ENCODE measurements around the gene LYPD6. TPM values are rescaled to one million over a fixed set of nuclear protein-coding genes. Genes with fewer than 3 reads are reported as not detected.
"Not testable (repeated sequence)": the region's sequence is repeated elsewhere in the genome, so short reads cannot be mapped to it uniquely, and the experiment has no call there.

The LYPD6 gene
- total and polyA plus RNA-seq, 5 donors = 0.28 to 0.57 (median 0.48) TPM

DNA sequence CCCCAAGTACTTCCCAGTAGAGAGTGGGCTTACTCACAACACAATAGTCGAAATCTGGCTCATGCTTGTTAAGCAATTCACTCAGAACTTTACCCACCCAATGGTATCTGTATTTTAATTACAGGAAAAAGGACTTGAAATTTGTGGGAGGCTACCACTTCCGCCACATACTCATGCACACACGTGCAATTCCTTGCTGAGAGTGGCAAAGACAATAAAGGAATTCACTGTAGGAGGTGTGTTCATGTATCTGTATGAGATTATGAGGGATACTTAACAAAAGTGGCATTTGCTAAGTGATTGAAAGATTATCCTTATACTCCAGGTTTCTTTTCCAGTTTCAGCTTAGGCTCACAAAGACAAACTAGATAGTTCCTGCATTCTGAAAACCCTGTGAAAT is 14.9 kb upstream of the LYPD6 start:
- DNase-seq (no peak), ATAC-seq (no peak)
- Histone ChIP-seq H3K4me1 (ENCODE audit: control insufficient read depth, insufficient read depth, low read length) (no peaks in the 10 kb centered on the region), H3K27me3 (ENCODE audit: control insufficient read depth, insufficient read depth) (no peaks in the 10 kb centered on the region), H3K4me3 (ENCODE audit: low read length) (no peak overlapping the region), H3K27ac (ENCODE audit: low read length) (no peak overlapping the region), H3K9me3 (ENCODE audit: control insufficient read depth, low read length) (no peaks in the 10 kb centered on the region)
- 67% methylated on average over 3 of the region's 3 CpGs for WGBS
- intact Hi-C loops (cut with DNase I) = loop anchor here in 2 of 4 donors (10.0 kb wide), 2 partner anchors 291 to 301 kb away; no protein-coding TSS in a partner anchor

DNA sequence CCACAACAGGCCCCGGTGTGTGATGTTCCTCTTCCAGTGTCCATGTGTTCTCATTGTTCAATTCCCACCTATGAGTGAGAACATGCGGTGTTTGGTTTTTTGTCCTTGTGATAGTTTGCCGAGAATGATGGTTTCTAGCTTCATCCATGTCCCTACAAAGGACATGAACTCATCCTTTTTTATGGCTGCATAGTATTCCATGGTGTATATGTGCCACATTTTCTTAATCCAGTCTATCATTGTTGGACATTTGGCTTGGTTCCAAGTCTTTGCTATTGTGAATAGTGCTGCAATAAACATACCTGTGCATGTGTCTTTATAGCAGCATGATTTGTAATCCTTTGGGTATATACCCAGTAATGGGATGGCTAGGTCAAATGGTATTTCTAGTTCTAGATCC is 11.8 kb upstream of the LYPD6 start:
- not testable (repeated sequence) for H3K27me3 ChIP-seq (ENCODE audit: control insufficient read depth, insufficient read depth); H3K9me3 ChIP-seq (ENCODE audit: control insufficient read depth, low read length); H3K4me3 ChIP-seq (ENCODE audit: low read length); DNase-seq; ATAC-seq; H3K4me1 ChIP-seq (ENCODE audit: control insufficient read depth, insufficient read depth, low read length); H3K27ac ChIP-seq (ENCODE audit: low read length)
- 95% methylated on average over 3 of the region's 3 CpGs for WGBS
- intact Hi-C loops (cut with DNase I) = loop anchor here in 2 of 4 donors (10.0 kb wide), 2 partner anchors 294 to 304 kb away; no protein-coding TSS in a partner anchor

DNA sequence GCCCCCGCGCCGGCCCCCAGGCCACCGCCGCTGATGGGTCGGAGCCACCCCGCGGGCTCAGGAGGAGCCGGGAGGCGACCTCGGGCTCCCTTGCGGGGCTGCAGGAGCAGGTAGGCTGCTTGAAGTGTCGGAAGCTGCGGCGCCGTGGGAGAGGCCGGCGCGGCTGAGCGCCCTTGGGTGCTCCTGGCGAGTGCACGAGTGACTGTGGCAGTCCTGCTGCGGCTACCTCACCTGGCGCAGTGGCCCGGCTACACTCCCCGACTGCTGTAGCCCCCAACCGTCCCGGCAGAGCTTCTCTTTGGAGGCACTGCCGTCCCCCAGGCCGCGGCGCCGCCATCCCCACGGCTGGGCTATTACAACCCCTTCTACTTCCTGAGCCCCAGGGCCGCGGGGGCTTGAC is 10.0 kb upstream of the LYPD6 start:
- ATAC-seq = peak in 1 of 2 donors; percentile 29
- H3K27ac ChIP-seq (ENCODE audit: low read length) = no peak overlapping the region
- WGBS = 49% methylated on average over 36 of the region's 36 CpGs
- no peak overlapping the region for H3K4me3 ChIP-seq (ENCODE audit: low read length)
- H3K9me3 ChIP-seq (ENCODE audit: control insufficient read depth, low read length) = no peaks in the 10 kb centered on the region
- H3K4me1 ChIP-seq (ENCODE audit: control insufficient read depth, insufficient read depth, low read length) = no peaks in the 10 kb centered on the region
- H3K27me3 ChIP-seq (ENCODE audit: control insufficient read depth, insufficient read depth) = no peaks in the 10 kb centered on the region
- peak in 1 of 3 donors; percentile 47 for DNase-seq
- intact Hi-C loops (cut with DNase I) = no loop called here

DNA sequence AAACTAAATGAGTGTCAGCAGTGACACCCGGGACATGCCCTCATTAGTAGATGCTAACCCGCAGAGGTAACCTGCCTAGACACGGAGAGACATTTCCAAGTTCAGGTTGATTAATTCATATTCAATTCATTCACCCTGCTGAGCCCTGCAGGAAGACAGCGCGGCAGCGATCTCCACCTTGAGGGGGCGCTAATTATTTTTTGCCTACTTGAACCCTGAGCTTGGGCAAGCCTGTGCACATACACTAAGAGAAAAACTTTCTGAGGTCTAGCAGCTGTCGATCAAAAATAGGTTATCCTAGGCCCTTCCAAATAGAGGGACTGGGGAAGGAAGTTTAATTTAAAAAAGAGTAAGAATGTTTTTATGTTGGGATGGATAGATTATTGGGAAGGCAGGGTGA is 1.3 kb upstream of the LYPD6 start:
- H3K27me3 ChIP-seq (ENCODE audit: control insufficient read depth, insufficient read depth) = no peaks in the 10 kb centered on the region
- intact Hi-C loops (cut with DNase I) = no loop called here

GRCh38 chr2:149329489-149330126 is 779 bp upstream of the LYPD6 start:
- WGBS = 8% methylated on average over 32 of the region's 32 CpGs
- intact Hi-C loops (cut with DNase I) = no loop called here

More for the DNA sequence above, 1.3 kb upstream of the LYPD6 start:
- no peaks in the 10 kb centered on the region for H3K9me3 ChIP-seq (ENCODE audit: control insufficient read depth, low read length)
- H3K4me3 ChIP-seq (ENCODE audit: low read length) = peak overlapping the region; percentile 77
- no peak for ATAC-seq
- WGBS = 37% methylated on average over 8 of the region's 8 CpGs
- no peak for DNase-seq
- H3K27ac ChIP-seq (ENCODE audit: low read length) = no peak overlapping the region
- H3K4me1 ChIP-seq (ENCODE audit: control insufficient read depth, insufficient read depth, low read length) = no peaks in the 10 kb centered on the region

DNA sequence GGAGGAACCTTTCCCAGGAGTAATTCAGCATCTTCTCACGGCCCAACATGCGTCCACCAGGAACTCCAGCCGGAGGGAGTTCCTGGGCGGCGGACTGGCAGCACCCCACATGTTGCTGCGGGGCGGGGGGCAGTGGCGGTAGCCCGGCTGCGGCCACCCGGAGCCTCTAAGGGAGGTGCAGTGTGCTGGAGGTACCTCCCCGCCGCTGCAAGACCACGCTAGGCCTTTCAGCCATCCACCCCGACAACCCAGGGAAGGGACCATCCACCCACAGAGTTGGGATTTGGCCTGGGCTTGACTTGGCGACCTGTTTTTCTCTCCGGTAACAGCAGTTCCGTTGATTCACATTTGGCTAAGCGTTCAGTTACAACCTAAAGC is 625 bp downstream of the LYPD6 start:
- DNase-seq (no peak), ATAC-seq (no peak)
- no peaks in the 10 kb centered on the region for H3K4me1 ChIP-seq (ENCODE audit: control insufficient read depth, insufficient read depth, low read length)
- peak overlapping the region; percentile 77 for H3K4me3 ChIP-seq (ENCODE audit: low read length)
- 2% methylated on average over 19 of the region's 19 CpGs for WGBS
- H3K27me3 ChIP-seq (ENCODE audit: control insufficient read depth, insufficient read depth) = no peaks in the 10 kb centered on the region
- no peaks in the 10 kb centered on the region for H3K9me3 ChIP-seq (ENCODE audit: control insufficient read depth, low read length)
- H3K27ac ChIP-seq (ENCODE audit: low read length) = no peak overlapping the region
- intact Hi-C loops (cut with DNase I) = no loop called here

More at GRCh38 chr2:149329489-149330126, 779 bp upstream of the LYPD6 start:
- H3K4me3 ChIP-seq (ENCODE audit: low read length) = peak overlapping the region; percentile 77
- H3K9me3 ChIP-seq (ENCODE audit: control insufficient read depth, low read length) = no peaks in the 10 kb centered on the region
- H3K27me3 ChIP-seq (ENCODE audit: control insufficient read depth, insufficient read depth) = no peaks in the 10 kb centered on the region
- no peaks in the 10 kb centered on the region for H3K4me1 ChIP-seq (ENCODE audit: control insufficient read depth, insufficient read depth, low read length)
- H3K27ac ChIP-seq (ENCODE audit: low read length) = no peak overlapping the region
- DNase-seq = peak; percentile 51 to 82 (median 80)
- ATAC-seq = peak; percentile 65 to 70

DNA sequence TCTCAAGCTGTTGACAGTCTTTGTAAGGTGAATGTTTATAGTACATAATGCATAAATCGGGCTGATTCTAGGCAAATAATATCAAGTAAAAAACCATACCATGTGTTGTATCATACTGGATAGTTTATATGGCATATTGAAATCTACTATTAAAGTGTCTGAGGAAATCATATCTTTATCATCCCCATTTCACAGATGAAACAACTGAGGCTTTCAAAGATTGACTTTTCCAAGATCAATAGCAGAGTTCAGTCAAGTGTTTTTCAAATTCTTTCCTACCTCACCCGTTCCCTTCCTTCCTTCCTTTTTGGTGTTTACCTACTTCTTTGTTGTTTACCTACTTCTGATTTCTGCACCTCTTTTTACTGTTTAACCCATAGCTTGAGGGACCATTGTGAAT is 2.0 kb downstream of the LYPD6 start:
- 82% methylated on average over 2 of the region's 2 CpGs for WGBS
- ATAC-seq (no peak), DNase-seq (no peak)
- no peaks in the 10 kb centered on the region for H3K9me3 ChIP-seq (ENCODE audit: control insufficient read depth, low read length)
- no peak overlapping the region for H3K27ac ChIP-seq (ENCODE audit: low read length)
- no peaks in the 10 kb centered on the region for H3K27me3 ChIP-seq (ENCODE audit: control insufficient read depth, insufficient read depth)
- no peak overlapping the region for H3K4me3 ChIP-seq (ENCODE audit: low read length)
- intact Hi-C loops (cut with DNase I) = no loop called here
- no peaks in the 10 kb centered on the region for H3K4me1 ChIP-seq (ENCODE audit: control insufficient read depth, insufficient read depth, low read length)

- Histone ChIP-seq H3K27me3 (ENCODE audit: control insufficient read depth, insufficient read depth) (no peaks in the 10 kb centered on the region), H3K27ac (ENCODE audit: low read length) (no peak overlapping the region), H3K9me3 (ENCODE audit: control insufficient read depth, low read length) (no peaks in the 10 kb centered on the region), H3K4me1 (ENCODE audit: control insufficient read depth, insufficient read depth, low read length) (no peaks in the 10 kb centered on the region), H3K4me3 (ENCODE audit: low read length) (no peak overlapping the region)
- DNase-seq (no peak), ATAC-seq (no peak)
- WGBS = 76% methylated on average over 3 of the region's 3 CpGs
- intact Hi-C loops (cut with DNase I) = no loop called here
Observed at GRCh38 chr2:149333636-149334035, 3.2 kb downstream of the LYPD6 start.

GRCh38 chr2:149334156-149334555 is 3.8 kb downstream of the LYPD6 start:
- no peaks in the 10 kb centered on the region for H3K27me3 ChIP-seq (ENCODE audit: control insufficient read depth, insufficient read depth)
- no peaks in the 10 kb centered on the region for H3K4me1 ChIP-seq (ENCODE audit: control insufficient read depth, insufficient read depth, low read length)
- no peak overlapping the region for H3K4me3 ChIP-seq (ENCODE audit: low read length)
- DNase-seq = no peak
- no peak for ATAC-seq
- 83% methylated on average over 2 of the region's 2 CpGs for WGBS
- H3K27ac ChIP-seq (ENCODE audit: low read length) = no peak overlapping the region
- H3K9me3 ChIP-seq (ENCODE audit: control insufficient read depth, low read length) = no peaks in the 10 kb centered on the region
- intact Hi-C loops (cut with DNase I) = no loop called here

DNA sequence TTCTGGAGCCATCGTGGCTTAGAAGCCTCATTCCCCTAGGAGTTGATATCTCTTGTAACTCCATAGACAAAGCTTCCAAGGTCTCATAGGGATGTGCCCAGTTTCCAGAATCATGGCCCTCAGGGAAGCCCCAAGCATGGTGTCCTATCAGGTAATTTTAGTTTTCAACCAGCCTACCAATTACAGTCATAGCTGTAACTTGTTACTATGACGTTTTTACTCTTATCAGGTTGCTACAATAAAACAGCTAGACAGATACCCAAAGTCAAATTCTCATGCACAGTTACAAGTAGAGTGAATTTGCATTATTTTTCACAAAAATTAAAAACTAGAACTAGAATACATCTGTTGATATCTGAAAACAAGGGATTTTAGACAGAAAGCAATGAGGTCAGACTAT is 8.9 kb downstream of the LYPD6 start:
- WGBS = 68% methylated on average over 2 of the region's 2 CpGs
- no peak for ATAC-seq

GRCh38 chr2:149342509-149342908 is 12.1 kb downstream of the LYPD6 start:
- Histone ChIP-seq H3K9me3 (ENCODE audit: control insufficient read depth, low read length) (no peaks in the 10 kb centered on the region), H3K4me1 (ENCODE audit: control insufficient read depth, insufficient read depth, low read length) (no peaks in the 10 kb centered on the region), H3K27me3 (ENCODE audit: control insufficient read depth, insufficient read depth) (no peaks in the 10 kb centered on the region), H3K27ac (ENCODE audit: low read length) (no peak overlapping the region), H3K4me3 (ENCODE audit: low read length) (no peak overlapping the region)
- no peak for ATAC-seq
- WGBS = 49% methylated on average over 1 of the region's 1 CpG
- intact Hi-C loops (cut with DNase I) = no loop called here
- no peak for DNase-seq

More for the DNA sequence above, 8.9 kb downstream of the LYPD6 start:
- DNase-seq = no peak
- Histone ChIP-seq H3K4me1 (ENCODE audit: control insufficient read depth, insufficient read depth, low read length) (no peaks in the 10 kb centered on the region), H3K4me3 (ENCODE audit: low read length) (no peak overlapping the region), H3K9me3 (ENCODE audit: control insufficient read depth, low read length) (no peaks in the 10 kb centered on the region), H3K27ac (ENCODE audit: low read length) (no peak overlapping the region), H3K27me3 (ENCODE audit: control insufficient read depth, insufficient read depth) (no peaks in the 10 kb centered on the region)
- intact Hi-C loops (cut with DNase I) = no loop called here

DNA sequence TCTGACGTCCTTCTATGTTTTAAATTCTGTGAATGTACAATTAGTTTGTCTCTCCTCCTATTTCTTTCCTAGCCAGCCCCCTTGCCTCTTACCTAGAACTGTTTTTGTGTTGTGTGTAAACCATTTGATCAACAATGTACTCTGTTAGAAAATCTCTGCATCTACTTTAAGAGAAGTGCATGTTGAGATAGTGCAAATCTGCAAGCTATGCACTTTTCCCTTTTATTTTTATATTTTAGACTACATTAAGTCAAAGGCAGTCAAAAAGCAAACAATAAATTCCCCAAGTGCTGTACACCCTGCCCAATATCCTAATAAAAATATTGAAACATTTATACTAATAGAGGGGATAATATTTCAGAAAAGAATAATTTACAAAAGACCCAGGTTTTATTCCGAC is 13.7 kb downstream of the LYPD6 start:
- no peaks in the 10 kb centered on the region for H3K9me3 ChIP-seq (ENCODE audit: control insufficient read depth, low read length)
- intact Hi-C loops (cut with DNase I) = no loop called here

More for the DNA sequence above, 13.7 kb downstream of the LYPD6 start:
- no peak overlapping the region for H3K27ac ChIP-seq (ENCODE audit: low read length)
- 77% methylated on average over 2 of the region's 2 CpGs for WGBS
- ATAC-seq (no peak), DNase-seq (no peak)
- H3K4me1 ChIP-seq (ENCODE audit: control insufficient read depth, insufficient read depth, low read length) = no peaks in the 10 kb centered on the region
- H3K27me3 ChIP-seq (ENCODE audit: control insufficient read depth, insufficient read depth) = no peaks in the 10 kb centered on the region
- no peak overlapping the region for H3K4me3 ChIP-seq (ENCODE audit: low read length)
